ENCODE results near the gene CD8B2. TPM values are rescaled to one million over a fixed set of nuclear protein-coding genes. Genes with fewer than 3 reads are reported as not detected.

Gene CD8B2
- total RNA-seq, 1 donor from 2014 or later = not detected

- Mint-ChIP-seq H3K27me3 (ENCODE audit: insufficient read depth, low read depth) (no peaks in the 10 kb centered on the region), H3K36me3 (peaks cover 2% of the 10 kb centered on the region), H3K9me3 (peaks cover 20% of the 10 kb centered on the region), H3K4me3 (no peak overlapping the region), H3K27ac (no peak overlapping the region), H3K4me1 (peaks cover 29% of the 10 kb centered on the region)
- Histone ChIP-seq H3F3A (ENCODE audit: low read depth) (no peaks in the 10 kb centered on the region), H3K4me3 (no peak overlapping the region), H3K9ac (no peak overlapping the region), H3K4me1 (peaks cover 5% of the 10 kb centered on the region), H3K36me3 (no peaks in the 10 kb centered on the region), H2AFZ (replicated peaks) (no peak overlapping the region), H3K4me2 (no peak overlapping the region), H3K79me2 (ENCODE audit: low read depth) (no peaks in the 10 kb centered on the region), H3K9me3 (ENCODE audit: low read depth) (no peaks in the 10 kb centered on the region), H3K27me3 (no peaks in the 10 kb centered on the region), H3K27ac (no peak overlapping the region), H4K20me1 (ENCODE audit: low read depth) (no peaks in the 10 kb centered on the region)
- DNase-seq (ENCODE audit: low spot score) = peak; percentile 32
- no peak for TF ChIP-seq EZH2phosphoT487 (IDR thresholded peaks at IDR 0.05)
- TF ChIP-seq CTCF (IDR thresholded peaks at IDR 0.05) = no peak
- no peak for TF ChIP-seq EZH2 (IDR thresholded peaks at IDR 0.05)
Observed at GRCh38 chr2:106562268-106563186, 75.4 kb downstream of the CD8B2 start.

GRCh38 chr2:106563195-106563594, 76.0 kb downstream of the CD8B2 start:
- TF ChIP-seq CTCF (IDR thresholded peaks at IDR 0.05) (peak; percentile 36), EZH2 (IDR thresholded peaks at IDR 0.05) (no peak), EZH2phosphoT487 (IDR thresholded peaks at IDR 0.05) (no peak)
- Mint-ChIP-seq H3K36me3 (peaks cover 2% of the 10 kb centered on the region), H3K4me3 (no peak overlapping the region), H3K27me3 (ENCODE audit: insufficient read depth, low read depth) (peaks cover 2% of the 10 kb centered on the region), H3K4me1 (peaks cover 29% of the 10 kb centered on the region), H3K9me3 (peaks cover 13% of the 10 kb centered on the region), H3K27ac (no peak overlapping the region)
- no peaks in the 10 kb centered on the region for H3K27me3 ChIP-seq
- no peaks in the 10 kb centered on the region for H4K20me1 ChIP-seq (ENCODE audit: low read depth)
- no peaks in the 10 kb centered on the region for H3F3A ChIP-seq (ENCODE audit: low read depth)
- H3K9ac ChIP-seq = no peak overlapping the region
- H3K4me1 ChIP-seq = peaks cover 5% of the 10 kb centered on the region
- H2AFZ ChIP-seq (replicated peaks) = no peak overlapping the region
- no peak overlapping the region for H3K4me2 ChIP-seq
- no peaks in the 10 kb centered on the region for H3K79me2 ChIP-seq (ENCODE audit: low read depth)
- H3K9me3 ChIP-seq (ENCODE audit: low read depth) = no peaks in the 10 kb centered on the region
- no peak overlapping the region for H3K4me3 ChIP-seq
- H3K36me3 ChIP-seq = no peaks in the 10 kb centered on the region
- H3K27ac ChIP-seq = no peak overlapping the region
- peak; percentile 25 for DNase-seq (ENCODE audit: low spot score)

GRCh38 chr2:106565599-106565998, 78.4 kb downstream of the CD8B2 start:
- H4K20me1 ChIP-seq (ENCODE audit: low read depth) = no peaks in the 10 kb centered on the region
- H3K9ac ChIP-seq = no peak overlapping the region
- peaks cover 5% of the 10 kb centered on the region for H3K4me1 ChIP-seq
- Mint-ChIP-seq H3K9me3 (peaks cover 2% of the 10 kb centered on the region), H3K27ac (peak overlapping the region; percentile 58), H3K36me3 (peaks cover 2% of the 10 kb centered on the region), H3K27me3 (ENCODE audit: insufficient read depth, low read depth) (peaks cover 8% of the 10 kb centered on the region), H3K4me1 (peaks cover 38% of the 10 kb centered on the region), H3K4me3 (no peak overlapping the region)
- H3F3A ChIP-seq (ENCODE audit: low read depth) = no peaks in the 10 kb centered on the region
- H3K36me3 ChIP-seq = no peaks in the 10 kb centered on the region
- DNase-seq (ENCODE audit: low spot score) = no peak
- H3K27ac ChIP-seq = no peak overlapping the region
- TF ChIP-seq CTCF (IDR thresholded peaks at IDR 0.05) = no peak
- no peak for TF ChIP-seq EZH2phosphoT487 (IDR thresholded peaks at IDR 0.05)
- no peak for TF ChIP-seq EZH2 (IDR thresholded peaks at IDR 0.05)
- H3K27me3 ChIP-seq = no peaks in the 10 kb centered on the region
- H2AFZ ChIP-seq (replicated peaks) = no peak overlapping the region
- no peak overlapping the region for H3K4me3 ChIP-seq
- H3K9me3 ChIP-seq (ENCODE audit: low read depth) = no peaks in the 10 kb centered on the region
- no peak overlapping the region for H3K4me2 ChIP-seq
- H3K79me2 ChIP-seq (ENCODE audit: low read depth) = no peaks in the 10 kb centered on the region

All from neural progenitor cell (in vitro differentiated cells).